CD4-positive, alpha-beta T cell treated with Interleukin-6 for 4 hours (primary cell): Measurements from ENCODE around the gene GMEB2.
"Not testable (repeated sequence)": the region's sequence is repeated elsewhere in the genome, so short reads cannot be mapped to it uniquely, and the experiment has no call there.

Source experiments
- DNase-seq: peaks from one replicate; pipeline ENCODE4 v3.0.0-alpha.2; 2020; ENCODE audit warnings: mixed read lengths

GMEB2 gene

DNA sequence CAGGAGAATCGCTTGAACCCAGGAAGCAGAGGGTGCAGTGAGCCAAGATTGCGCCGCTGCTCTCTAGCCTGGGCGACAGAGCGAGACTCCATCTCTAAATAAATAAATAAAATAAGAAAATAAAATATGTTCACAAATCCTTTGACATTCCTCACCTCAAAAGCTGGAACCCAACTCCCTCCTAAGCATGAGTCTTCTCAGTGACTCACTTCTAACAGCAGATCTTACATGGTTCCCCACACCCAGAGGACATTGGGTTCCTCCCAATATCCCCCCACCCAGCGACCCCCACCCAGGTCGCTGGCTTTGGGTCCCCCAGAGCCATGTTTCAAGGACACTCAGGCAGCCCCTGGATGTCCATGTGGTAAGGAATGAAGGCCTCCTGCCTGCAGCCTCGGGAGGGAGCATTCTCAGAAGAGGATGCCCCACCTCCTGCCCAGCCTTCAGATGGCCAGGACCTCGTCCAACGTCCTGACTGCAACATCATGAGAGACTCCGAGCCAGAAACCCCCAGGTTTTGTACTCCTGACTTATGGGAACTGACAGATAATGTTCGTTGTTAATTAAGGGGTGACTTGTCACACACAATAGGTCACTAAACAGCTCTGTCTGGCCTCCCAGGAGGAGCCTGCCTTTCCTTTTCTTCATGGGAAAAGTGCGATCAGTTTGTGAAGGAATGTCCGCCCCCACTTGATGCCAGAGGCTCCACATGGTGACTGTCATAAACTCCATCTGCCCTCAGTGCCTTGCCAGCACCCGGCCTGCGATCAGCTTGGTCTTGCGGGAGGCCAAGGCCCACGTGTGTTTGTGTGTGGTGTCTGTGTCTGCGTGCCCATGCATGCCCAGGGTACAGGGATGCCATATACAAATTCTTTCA is 10.1 kb upstream of the GMEB2 start:
- no peak for DNase-seq

DNA sequence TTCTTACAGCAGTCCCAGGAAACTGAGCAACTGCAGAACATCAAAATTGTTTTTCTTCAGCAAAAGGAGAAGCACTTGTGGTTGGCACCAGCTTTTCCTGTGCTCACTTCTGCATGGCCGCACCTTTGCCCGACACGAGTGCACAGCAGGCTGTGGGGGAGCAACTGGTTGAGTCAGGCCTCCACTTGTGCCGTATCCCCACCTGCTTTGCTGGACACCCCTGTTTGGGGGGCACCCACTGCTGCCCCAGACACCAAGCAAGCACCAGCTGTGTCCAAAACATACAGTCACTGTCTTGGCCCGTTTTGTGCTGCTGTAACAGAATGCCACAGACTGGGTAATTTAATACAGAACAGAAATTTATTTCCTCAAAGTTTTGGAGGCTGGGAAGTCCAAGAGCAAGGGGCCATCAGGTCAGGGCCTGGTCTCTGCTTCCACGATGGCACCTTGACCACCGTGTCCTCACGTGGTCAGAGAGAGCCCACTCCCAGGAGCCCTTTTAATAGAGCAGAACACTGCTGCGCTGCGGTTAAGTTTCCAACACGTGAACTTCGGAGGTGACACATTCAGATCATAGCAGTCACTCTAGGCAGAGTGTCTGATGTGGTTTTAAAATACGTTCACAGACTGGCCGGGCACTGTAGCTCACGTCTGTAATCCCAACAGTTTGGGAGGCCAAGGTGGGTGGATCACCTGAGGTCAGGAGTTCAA is 8.7 kb upstream of the GMEB2 start:
- DNase-seq = peak; percentile 83

DNA sequence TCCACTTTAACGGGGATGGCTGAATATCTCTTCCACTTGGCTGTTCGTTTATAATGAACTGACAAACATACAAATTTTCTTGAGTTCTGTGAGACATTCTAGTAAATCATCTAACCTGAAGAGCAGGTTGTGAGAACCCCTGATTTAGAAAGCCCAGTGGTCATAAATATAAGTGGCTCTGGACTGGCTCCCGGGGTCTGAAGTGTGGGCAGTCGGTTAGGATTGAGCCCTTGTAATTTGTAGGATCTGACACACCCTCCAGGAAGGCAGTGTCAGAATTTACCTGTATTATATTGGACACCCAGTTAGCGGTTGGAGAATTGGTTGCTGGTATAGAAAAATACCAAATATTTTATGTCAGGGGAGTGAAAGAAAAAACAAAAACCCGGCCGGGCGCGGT is 6.8 kb upstream of the GMEB2 start:
- DNase-seq = no peak

GRCh38 chr20:63631426-63631825 is 4.5 kb upstream of the GMEB2 start:
- DNase-seq = not testable (repeated sequence)

- not testable (repeated sequence) for DNase-seq
Measured at GRCh38 chr20:63630956-63631355, 4.1 kb upstream of the GMEB2 start.

- DNase-seq = peak; percentile 68
Measured at GRCh38 chr20:63628246-63628975, 1.5 kb upstream of the GMEB2 start.

DNA sequence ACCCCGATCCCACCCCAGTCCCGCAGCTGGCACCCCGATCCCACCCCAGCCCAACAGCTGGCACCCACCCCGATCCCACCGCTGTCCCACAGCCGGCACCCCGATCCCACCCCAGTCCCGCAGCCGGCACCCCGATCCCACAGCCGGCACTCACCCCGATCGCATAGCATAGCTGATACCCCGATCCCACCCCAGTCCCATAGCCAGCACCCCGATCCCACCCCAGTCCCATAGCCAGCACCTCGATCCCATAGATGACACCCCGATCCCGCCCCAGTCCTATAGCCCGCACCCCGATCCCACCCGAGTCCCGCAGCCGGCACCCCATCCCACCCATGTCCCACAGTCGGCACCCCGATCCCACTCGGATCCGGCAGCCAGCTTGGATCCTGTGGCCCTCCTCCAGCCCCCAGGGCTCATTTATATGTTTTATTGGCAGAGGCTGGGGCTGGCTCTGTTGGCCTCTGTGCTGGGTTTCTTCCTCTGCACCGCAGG is 897 bp upstream of the GMEB2 start:
- DNase-seq = no peak

- peak; percentile 96 for DNase-seq
Measured at GRCh38 chr20:63627129-63627750, 339 bp upstream of the GMEB2 start.

DNA sequence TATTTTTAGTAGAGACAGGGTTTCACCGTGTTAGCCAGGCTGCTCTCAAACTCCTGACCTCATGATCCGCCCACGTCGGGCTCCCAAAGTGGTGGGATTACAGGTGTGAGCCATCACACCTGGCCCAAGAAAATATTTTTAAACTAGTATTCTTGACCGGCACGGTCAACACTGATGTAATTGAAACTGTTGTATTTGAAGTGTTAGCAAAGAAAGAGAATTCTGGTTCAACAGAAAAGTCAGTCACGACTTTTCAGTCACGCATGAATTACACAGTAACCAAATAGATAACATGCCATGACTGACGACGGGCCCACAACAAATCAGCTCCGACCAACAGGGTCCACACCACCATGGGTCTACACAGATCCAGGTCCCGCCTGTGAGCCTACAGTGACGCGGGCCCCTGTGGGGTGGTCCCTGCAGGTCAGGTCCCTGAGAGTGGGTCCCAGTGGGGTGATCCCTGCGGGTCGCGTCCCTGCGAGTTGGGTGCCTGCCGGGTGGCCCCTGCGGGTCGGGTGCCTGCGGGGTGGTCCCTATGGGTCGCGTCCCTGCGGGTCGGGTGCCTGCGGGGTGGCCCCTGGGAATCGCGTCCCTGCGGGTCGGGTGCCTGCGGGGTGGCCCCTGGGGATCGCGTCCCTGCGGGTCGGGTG is 1.0 kb downstream of the GMEB2 start:
- DNase-seq = peak; percentile 15

- no peak for DNase-seq
Measured at GRCh38 chr20:63624486-63624885, 2.4 kb downstream of the GMEB2 start.

DNA sequence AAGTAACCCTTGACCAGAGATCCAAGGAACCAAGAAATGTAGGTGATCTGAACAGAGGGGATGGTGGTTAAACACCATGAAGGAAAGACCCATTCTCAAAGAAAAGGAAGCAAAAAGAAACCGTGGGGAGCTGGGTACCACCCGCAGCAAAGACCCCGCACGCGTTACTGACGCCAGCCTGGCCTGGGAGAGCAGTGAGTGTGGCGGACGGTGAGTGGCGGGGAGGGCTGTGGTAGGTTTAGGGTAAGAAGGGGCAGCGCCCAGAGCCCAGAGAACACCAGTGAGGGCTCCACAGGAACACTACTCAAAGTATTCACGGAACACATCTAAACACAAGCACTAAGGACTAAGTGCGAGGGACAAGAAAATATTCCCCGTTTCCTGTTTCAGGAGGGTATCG is 4.2 kb downstream of the GMEB2 start:
- DNase-seq = no peak

DNA sequence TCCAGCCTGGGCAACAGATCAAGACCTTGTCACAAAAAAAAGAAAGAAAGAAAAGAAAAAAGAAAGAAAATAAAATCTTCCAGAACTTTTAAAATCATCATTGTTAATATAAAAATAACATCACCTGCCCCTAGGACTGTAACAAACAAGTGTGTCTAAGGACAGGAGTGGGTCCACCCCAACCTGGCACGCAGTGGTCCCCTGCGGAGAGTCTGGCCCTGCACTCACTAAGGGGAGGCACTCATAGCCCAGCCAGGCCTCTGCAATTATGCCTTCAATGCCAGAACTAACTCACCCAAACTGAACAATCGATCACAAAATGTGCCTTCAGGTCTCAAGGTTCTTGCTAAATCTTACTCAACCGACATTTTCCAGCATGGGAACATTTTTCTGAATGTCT is 4.8 kb downstream of the GMEB2 start:
- DNase-seq = no peak

DNA sequence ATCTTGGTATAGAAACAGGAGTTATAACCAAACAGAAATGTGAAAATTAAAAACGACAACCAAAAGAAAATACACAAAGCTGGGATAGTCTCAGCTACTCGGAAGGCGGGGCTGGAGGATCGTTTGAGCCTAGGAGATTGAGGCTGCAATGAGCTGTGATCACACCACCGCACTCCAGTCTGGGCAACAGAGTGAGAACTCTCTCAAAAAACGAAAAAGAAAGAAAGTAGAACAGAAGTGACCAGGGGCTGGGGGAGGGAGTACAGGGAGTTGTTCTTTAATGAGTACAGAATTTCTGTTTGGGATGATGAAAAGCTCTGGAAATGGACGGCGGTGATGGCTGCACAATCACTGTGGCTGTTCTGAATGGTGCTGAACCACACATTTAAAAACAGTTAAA is 5.9 kb downstream of the GMEB2 start:
- no peak for DNase-seq

DNA sequence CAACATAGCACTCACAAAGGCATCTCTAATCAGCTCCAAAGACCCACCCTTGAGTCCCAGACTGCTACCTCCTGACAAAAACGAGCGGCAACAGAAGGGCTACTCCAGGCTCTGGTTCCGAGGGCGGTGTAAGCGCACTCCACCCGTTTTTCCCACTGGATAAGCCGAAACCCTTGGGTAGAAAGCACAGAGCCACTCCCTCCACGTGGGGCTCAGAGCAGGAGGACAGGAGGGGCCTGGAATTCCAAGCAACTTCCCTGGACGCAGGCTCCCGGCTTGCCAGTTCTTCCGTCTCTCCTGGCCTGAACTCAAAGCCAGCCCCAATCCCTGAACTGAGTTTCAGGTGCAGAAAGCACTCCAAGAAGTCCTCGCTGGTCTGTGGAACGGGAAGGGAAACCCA is 7.4 kb downstream of the GMEB2 start:
- no peak for DNase-seq

DNA sequence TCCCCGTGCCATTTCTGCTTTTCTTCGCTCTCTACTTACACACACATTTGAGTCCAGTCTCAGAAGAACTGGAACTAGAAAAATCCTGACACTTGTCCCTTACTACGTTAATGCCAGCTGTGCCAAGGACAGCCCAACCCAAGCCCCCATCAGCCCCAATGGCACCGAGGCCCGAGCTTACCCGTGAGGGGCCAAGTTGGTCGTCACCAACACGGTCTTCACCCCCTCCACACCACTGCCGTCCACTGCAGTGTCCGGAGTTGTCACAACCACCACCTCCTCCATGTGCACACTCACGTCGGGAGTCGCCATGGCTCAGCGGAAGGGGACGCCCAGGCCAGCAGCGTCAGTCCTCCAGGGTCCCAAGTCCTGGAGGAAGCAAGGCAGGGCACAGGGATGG is 7.8 kb downstream of the GMEB2 start:
- no peak for DNase-seq

DNA sequence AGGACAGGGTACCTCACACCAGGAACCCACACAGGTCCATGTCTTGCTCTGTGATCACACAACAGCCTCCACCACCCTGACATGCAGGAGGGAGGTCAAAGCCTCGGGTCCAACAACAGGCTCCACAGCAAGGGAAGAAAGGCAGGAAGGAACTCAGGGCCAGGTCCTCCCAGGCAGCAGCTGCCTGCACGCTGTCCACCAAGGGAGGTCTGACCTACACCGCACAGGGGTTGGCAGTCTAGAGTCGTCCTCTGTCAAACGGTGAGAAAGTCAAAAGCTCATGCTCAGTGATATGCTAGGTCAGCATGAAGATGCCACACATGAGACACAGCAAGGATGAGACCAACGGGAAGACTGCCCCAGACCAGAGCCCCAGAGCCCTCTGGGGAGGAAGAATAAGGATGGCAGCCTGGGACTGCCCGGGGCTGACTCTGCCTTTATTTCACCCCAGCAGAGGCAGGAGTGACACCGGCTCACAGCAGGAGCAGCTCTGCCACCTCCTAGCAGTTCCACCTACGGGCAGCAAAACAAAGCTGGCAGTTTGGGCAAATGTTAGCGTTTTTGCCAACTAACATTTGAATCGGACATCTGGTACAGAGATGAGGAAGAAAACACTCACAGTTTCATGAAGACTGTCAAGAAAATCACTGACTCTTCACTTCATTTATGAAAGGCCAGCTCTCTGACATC is 8.5 kb downstream of the GMEB2 start:
- DNase-seq = no peak

DNA sequence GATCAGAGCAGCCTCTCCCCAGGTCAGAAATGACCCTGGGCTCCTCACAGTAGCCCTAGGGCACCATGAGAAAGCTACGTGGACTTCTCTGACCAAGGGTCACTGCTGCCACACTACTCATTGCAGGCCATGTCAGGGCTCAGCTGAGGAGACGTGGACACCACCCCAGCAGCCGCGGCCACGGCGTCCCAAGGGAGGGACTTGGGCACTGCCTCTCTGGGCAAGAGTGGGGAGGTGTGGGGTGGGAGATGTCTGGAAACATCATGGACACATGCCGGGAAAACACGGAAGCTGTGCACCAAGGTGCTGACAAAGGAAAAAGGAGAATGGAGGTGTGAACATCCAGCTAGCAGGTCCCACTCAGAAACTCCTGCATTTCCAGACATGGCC is 9.0 kb downstream of the GMEB2 start:
- DNase-seq = no peak

DNA sequence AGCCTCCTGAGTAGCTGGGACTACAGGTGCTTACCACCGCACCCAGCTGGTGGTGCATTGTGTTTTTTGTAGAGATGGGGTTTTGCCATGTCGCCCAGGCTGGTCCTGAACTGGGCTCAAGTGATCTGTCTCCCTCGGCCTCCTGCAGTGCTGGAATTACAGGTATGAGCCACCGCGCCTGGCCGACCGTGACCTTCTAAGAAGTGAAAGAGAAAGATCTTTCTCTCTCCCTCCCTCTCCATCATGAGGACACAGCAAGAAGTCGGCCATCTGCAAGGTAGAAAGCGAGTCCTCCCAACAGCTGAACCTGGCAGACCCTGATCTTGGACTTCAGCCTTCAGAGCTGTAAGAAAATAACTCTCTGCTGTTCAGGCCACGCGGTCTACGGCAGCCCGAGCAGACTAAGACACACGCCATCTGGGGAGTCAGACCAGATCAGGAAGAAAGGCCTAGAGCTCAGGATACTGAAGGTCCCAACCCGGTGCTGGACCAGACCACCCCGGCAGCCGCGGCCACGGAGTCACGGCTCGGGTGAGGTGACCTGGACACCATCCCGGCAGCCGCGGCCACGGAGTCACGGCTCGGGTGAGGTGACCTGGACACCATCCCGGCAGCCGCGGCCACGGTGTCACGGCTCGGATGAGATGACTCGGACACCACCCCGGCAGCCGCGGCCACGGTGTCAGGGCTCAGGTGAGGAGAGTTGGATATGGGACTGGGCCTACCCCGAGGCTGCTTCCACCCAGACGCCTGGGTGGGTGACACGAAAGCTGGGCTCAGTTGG is 9.6 kb downstream of the GMEB2 start:
- no peak for DNase-seq

- DNase-seq = not testable (repeated sequence)
Measured at GRCh38 chr20:63613863-63614594, 12.9 kb downstream of the GMEB2 start.

GRCh38 chr20:63612276-63612931 is 14.5 kb downstream of the GMEB2 start:
- DNase-seq = no peak
